Esophagus muscularis mucosa (tissue), 3 donors: ENCODE results near the gene CD68.
A peak's percentile ranks its signal among the peaks of the same experiment; 100 is the strongest.

Experiments used
- CTCF ChIP-seq, 3 experiments: fragments of 200-600 bp in 2 of 3; fragments of 450-650 bp in 1 of 3; sonication (generic) in 2 of 3; IDR thresholded peaks; one replicate each; pipeline ENCODE4 v1.5.1; 2017 to 2019; ENCODE audit warnings: antibody characterized with exemption in 3 of 3, mild to moderate bottlenecking in 2 of 3, moderate library complexity in 1 of 3
- POLR2A ChIP-seq: fragments of 450-650 bp; IDR thresholded peaks from one replicate; pipeline ENCODE4 v1.6.1; 2017; ENCODE audit warnings: antibody characterized with exemption, moderate library complexity, mild to moderate bottlenecking, low read depth

- TF ChIP-seq CTCF (IDR thresholded peaks at IDR 0.05): no peak
- peak; percentile 97 for TF ChIP-seq POLR2A
Measured at GRCh38 chr17:7572588-7573323, 6.7 kb upstream of the CD68 start.
